Cortex of kidney (tissue), 1 donor: Measurements from ENCODE around the gene AURKAIP1.
"Not testable (repeated sequence)": the region's sequence is repeated elsewhere in the genome, so short reads cannot be mapped to it uniquely, and the experiment has no call there.

Source experiments
- DNase-seq: peaks from one replicate; lab custom pipeline; 2025; lab: John Stamatoyannopoulos, UW

AURKAIP1 gene

GRCh38 chr1:1406821-1407635, 32.0 kb upstream of the AURKAIP1 start, which contains the start of gene MRPL20:
TSS of gene MRPL20 (minus strand) at chr1:1407293. CDS start at chr1:1407217, 76 bp downstream.
- no peak for DNase-seq

DNA sequence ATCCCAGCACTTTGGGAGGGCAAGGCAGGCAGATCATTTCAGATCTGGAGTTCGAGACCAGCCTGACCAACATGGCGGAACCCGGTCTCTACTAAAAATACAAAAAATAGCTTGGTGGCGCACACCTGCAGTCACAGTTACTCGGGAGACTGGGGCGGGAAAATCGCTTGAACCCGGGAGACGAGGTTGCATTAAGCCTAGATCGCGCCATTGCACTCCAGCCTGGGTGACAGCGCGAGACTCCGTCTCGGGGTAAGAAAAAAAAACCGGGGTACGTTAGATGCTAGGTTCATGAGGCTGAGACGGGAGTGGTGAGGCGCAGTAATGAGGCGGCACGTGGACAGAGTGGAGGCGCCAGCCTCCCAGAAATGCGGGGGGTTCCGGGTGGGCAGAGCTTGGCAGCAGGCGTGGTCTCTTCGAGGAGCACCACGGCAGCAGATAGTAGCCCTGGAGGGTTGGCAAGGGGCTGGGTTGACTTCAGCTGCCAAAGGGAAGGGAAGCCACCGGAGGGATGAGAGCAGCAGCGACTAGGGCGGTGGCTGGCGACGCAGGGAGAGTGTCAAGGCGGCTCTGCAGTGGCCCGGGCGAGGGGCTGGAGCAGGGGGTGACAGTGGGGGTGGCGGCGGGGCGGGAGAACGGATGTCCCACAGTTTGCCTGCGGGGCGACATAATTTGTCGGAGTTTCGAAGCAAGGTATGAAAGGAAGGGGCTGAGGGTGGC, 31.3 kb upstream of the AURKAIP1 start:
- no peak for DNase-seq

GRCh38 chr1:1403653-1404052, 28.6 kb upstream of the AURKAIP1 start:
- DNase-seq = no peak

GRCh38 chr1:1402901-1403392, 27.9 kb upstream of the AURKAIP1 start:
- DNase-seq = not testable (repeated sequence)

DNA sequence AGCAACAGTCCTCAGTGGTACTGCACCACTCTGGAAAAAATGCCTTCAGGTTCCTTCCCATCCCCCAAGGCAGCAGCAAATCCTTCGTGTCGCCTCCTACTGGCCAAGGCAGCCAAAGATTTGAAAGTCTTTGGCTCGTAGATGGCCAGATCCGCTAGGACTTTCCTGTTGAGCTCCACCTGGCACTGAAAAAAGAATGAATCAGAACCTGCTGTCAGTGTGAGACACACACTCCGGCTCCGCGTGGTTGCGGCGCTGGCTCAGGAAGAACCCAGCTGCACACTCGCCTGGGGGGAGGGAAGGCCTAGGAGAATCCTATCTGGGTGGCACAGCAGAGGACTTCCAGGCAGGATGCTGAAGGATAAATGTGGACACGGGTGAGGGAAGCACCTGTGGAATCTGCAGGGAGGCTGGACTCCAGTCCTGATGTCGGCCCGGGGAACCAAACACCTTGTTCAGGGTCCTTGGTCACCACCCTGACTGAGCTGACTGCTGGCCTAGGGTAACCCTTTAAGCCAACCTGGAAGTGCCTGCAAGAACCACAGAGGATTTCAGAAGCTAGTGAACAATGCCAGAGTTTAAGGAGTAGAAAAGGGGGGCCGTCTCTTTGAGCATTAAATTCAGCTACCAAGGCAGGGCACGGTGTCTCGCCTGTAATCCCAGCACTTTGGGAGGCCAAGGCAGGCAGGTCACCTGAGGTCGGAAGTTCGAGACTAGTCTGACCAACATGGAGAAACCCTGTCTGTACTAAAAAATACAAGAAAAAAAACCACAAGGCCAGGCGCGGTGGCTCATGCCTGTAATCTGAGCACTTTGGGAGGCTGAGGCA, 27.3 kb upstream of the AURKAIP1 start:
- no peak for DNase-seq

GRCh38 chr1:1401457-1402010, 26.5 kb upstream of the AURKAIP1 start:
- no peak for DNase-seq

DNA sequence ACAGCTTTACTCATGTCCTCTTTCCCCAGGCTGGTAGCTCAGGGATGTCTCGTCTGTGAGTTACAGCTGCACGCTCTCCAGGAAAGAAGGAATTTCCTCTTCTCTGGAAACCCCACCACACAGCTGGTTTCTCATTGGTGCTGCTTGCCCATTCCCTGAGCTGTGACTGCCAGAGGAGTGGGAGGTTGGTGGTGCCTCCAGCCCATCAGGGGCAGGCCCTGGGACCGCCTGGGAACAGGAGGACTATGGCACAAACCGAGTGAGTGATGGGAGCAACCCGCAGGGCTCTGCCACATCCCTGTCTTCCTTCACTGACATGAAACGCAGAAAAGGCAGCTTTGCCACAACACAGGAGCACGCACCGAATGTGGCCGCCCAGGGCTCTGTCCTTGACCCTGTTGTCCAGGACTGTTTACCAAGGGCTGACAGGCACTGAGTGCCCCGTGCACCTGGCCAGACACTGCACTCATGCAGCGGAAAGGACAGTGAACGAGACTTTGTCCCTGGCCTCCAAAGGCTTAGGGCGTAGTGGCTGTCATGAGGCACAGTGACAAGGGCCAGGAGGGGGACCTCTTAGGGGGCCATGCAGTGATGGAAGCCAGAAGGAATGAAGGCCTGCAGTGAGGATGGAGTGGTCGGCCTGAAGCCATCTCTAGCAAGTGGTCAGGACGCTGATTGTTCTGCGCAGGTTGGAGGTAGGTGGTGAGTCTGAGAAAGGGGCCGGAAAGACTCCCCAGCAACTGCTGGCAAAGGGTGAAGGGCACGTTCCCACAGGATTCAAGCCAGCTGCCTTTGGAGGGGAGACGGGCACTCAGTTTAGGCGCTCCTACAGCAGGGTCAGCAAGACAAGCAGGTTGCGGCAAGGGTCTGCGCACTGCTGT, 25.8 kb upstream of the AURKAIP1 start:
- no peak for DNase-seq

DNA sequence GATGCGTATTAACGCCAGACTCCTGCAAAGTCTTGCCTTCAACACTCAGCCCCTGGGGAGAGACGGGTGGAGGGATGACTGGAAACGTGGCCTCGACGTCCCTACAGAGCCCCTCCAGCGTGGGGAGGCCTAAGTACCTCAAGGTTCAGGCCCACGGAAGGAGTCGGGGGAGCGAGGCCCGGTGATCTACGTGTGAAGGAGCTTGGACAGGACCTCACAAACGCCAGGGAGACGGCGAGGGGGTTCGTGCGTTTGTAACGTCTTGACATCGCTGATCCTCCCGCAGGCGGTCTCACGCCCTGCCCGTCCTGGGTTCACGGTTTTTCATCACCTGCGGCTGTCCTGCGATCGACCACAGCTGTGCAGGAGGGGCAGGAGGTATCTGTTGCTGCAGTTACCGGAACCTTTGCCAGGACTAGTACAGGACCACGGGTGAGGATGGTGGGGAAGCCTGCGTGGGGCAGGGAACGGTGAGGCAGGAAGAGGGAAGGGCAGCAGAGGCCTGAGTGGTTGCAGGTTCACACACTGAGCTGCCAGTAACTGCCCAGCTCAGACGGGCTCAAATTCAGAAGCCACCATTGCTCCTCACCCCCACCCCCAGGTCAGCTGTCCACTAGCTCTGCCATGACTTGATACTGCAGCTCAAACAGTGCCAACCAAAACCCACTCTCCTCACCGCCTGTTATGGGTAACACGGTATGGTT, 25.0 kb upstream of the AURKAIP1 start:
- no peak for DNase-seq

GRCh38 chr1:1399187-1399871, 24.3 kb upstream of the AURKAIP1 start, which contains the start of gene CCNL2:
TSS of gene CCNL2 (minus strand) at chr1:1399335. CDS start at chr1:1399306, 29 bp downstream.
- DNase-seq = peak; percentile 67

DNA sequence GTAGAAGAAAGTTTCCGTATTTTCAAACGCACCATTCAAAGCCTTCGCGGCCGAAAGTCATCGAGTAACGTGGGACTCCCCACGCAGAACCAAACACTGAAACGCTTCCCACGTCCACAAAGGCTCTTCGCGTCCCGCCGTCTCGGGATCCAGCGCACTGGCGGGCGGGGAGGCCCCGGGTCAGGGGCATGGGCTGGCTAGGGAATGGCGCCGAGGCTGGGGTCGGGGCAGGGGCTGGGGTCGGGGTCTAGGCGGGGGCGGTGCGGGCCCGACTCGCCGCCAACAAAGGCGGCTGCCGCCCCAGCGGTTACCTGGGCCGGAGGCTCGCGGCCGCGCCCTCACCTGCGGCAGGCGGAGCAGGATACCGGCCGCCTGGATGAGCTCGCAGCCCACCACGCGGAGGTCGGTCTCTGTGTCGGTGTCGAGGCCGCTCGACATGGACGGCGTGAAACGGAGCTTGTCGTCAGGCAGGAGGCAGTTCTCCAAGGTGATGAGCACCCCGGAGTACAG, 23.7 kb upstream of the AURKAIP1 start:
- DNase-seq = no peak

GRCh38 chr1:1397839-1398523, 23.0 kb upstream of the AURKAIP1 start:
- DNase-seq = no peak

DNA sequence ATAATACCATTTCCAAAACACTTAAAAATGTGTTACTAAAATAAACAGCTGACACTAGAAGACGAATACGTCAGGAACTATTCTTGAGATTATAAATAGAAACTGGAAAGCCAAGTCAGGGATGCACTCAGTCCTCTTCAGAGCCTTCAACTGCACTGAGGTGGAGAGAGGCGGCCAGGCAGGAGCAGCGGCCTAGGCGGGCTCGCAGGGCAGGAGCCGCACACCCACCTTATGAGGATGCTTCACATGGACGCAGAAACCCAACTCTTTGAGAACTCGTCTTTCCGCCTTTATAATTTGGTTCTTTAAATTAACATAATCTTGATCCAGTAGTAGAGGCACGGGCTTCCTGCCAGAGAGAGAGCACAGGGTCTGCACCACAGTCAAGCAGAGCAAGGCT, 20.2 kb upstream of the AURKAIP1 start:
- no peak for DNase-seq

GRCh38 chr1:1394116-1394515, 19.1 kb upstream of the AURKAIP1 start:
- no peak for DNase-seq

DNA sequence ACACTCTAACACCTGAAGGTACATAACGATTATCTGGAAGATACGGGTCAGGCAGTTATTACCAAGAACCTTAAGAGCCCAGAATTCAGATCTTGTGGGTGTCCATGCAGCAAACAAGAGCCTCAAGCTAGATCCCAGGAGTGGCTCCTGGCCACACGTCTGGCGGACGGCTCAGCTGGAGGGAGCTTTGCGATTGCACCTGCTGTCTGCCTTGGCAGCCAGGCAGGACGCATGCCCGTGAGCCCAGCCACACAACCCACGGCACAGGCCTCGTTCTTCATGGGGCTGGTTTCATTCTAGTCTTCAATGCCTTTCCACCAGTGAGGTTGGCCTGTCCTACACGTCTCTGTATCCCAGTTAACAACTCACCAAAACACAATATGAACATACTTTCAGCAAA, 18.4 kb upstream of the AURKAIP1 start:
- no peak for DNase-seq

DNA sequence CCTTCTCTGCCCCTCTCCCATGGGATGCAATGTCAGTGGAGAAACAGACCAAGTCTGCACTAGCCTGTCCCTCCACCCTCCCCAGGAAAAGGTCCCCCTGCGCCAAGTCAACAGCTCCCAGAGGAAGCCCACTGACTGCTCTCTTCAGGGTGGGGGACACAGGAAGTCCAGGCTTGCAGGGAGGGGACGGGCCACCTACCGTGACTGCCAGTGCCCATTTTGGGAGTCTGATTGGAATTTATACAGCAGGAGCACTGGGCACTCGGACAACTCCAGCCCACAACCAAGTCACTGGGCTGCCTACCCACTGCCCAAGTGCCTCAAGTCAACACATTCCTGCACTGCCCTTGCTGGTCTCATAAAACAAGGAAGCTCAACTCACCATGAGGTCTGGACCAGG, 18.0 kb upstream of the AURKAIP1 start:
- DNase-seq = no peak

DNA sequence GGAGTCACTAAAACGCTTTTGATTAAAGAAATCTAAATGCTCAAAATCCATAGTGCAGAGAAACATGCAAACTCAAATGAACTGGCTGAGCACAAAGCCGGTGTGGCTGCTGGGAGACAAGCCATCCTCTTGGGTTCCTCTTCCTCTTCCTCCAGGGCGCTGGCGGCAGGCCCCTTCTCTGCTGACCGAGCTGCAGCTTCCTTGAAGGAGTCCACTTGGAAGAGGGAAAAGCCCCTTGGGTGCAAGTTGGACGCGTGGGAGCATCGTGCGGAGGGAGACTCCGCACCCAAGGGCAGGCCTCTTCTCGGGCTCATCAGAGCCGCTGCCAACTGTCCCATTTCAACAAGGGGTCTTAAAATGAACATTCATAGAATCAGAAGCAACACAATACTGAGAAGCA, 16.2 kb upstream of the AURKAIP1 start:
- DNase-seq = no peak

- DNase-seq = no peak
These were observed 15.7 kb upstream of the AURKAIP1 start for GRCh38 chr1:1390675-1391074.

DNA sequence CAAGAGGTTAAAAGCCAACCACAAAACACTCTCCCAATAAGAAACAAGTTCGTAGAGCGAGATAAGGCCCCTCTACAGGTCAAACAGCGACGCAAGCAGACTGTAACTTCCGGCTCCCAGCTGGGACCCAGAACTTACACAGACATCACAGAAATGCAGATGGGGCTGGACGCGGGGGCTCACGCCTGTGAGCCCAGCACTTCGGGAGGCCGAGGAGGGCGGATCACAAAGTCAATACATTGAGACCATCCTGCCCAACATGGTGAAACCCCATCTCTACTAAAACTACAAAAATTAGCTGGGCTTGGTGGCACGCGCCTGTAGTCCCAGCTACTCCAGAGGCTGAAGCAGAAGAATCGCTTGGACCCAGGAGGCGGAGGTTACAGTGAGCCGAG, 13.1 kb upstream of the AURKAIP1 start:
- DNase-seq = no peak
